ENCODE measurements around the gene MAPK8IP1. TPM values are rescaled to one million over a fixed set of nuclear protein-coding genes. Genes with fewer than 3 reads are reported as not detected.
"Not testable (repeated sequence)": the region's sequence is repeated elsewhere in the genome, so short reads cannot be mapped to it uniquely, and the experiment has no call there.

The MAPK8IP1 gene
- 1 to 10 TPM; 1.7 to 6.2 (median 2.6) TPM for total RNA-seq
- long read RNA-seq, partial matches to known transcripts, result 0 of 1 reads
- long read RNA-seq, other reads (novel, unspliced or antisense), result 1 of 1 reads

DNA sequence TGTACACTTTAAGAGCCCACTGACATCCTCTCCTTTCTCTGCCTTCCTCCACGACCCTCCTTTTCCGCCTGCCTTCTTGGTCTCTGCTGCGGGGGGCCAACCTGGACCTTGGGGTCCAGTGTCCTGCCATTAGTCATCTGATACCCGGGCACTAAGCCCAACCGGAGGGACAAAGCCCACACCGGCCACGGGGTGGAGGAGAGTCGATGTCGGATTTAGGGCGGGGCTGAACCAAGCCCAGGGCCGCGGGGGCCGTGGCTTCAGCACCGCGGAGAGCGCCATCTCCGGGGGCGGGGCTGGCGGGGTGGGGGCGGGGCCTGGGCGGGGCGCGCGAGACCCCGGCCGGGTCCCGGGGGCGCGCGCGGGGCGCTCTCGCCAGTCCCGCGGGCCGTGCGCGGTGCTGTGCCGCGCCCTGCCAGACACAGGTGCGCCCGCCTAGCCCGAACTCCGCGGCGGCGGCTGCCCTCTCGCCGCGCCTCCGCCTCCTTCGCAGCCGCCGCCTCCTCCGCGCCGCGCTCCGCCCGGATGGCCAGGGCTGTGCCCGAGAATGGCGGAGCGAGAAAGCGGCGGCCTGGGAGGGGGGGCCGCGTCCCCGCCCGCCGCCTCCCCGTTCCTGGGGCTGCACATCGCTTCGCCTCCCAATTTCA is at the start of gene MAPK8IP1:
Gene MAPK8IP1 (plus strand): TSS at position 378 of the 647 bp plus-strand sequence. CDS start 170 bp downstream, at position 548.
- peaks cover 0 to 5% (median 0%) of the 10 kb centered on the region in 4 donors for H3K4me1 ChIP-seq
- intact Hi-C loops (cut with DNase I), result no loop called here
- TF ChIP-seq POLR2A (IDR thresholded peaks at IDR 0.05), result no peak
- TF ChIP-seq, protein P1, sequence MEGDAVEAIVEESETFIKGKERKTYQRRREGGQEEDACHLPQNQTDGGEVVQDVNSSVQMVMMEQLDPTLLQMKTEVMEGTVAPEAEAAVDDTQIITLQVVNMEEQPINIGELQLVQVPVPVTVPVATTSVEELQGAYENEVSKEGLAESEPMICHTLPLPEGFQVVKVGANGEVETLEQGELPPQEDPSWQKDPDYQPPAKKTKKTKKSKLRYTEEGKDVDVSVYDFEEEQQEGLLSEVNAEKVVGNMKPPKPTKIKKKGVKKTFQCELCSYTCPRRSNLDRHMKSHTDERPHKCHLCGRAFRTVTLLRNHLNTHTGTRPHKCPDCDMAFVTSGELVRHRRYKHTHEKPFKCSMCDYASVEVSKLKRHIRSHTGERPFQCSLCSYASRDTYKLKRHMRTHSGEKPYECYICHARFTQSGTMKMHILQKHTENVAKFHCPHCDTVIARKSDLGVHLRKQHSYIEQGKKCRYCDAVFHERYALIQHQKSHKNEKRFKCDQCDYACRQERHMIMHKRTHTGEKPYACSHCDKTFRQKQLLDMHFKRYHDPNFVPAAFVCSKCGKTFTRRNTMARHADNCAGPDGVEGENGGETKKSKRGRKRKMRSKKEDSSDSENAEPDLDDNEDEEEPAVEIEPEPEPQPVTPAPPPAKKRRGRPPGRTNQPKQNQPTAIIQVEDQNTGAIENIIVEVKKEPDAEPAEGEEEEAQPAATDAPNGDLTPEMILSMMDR (IDR thresholded peaks at IDR 0.05), result no peak
- DNase-seq (peak; percentile 61 to 77 (median 76)), ATAC-seq (peak; percentile 86 to 92 (median 89))
- no peaks in the 10 kb centered on the region for H3K9me3 ChIP-seq
- peaks cover 0 to 20% (median 14%) of the 10 kb centered on the region in 4 donors for H3K36me3 ChIP-seq
- H3K27me3 ChIP-seq, result no peaks in the 10 kb centered on the region
- 4% methylated on average over 8 of the region's 73 CpGs for WGBS (ENCODE audit: insufficient coverage, low coverage, low lambda C conversion rate, missing lambda C conversion rate)
- H3K4me3 ChIP-seq, result peak within 1 kb of the TSS; percentile 23 to 51 (median 34)
- no peak within 1 kb of the TSS for H3K27ac ChIP-seq

DNA sequence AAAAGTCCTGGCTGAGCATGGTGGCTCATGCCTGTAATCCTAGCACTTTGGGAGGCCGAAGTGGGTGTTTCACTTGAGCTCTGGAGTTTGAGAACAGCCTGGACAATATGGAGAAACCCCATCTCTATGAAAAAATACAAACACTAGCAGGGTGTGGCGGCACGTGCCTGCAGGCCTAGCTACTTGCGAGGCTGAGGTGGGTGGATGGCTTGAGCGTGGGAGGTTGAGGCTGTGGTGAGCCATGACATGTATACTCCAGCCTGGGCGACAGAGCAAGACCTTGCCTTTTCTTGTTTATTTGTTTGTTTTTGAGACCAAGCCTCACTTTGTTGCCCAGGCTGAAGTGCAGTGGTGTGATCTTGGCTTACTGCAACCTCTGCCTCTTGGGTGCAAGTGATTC is 46.2 kb upstream of the MAPK8IP1 start:
- DNase-seq (no peak), ATAC-seq (no peak)
- H3K27me3 ChIP-seq, result no peaks in the 10 kb centered on the region

DNA sequence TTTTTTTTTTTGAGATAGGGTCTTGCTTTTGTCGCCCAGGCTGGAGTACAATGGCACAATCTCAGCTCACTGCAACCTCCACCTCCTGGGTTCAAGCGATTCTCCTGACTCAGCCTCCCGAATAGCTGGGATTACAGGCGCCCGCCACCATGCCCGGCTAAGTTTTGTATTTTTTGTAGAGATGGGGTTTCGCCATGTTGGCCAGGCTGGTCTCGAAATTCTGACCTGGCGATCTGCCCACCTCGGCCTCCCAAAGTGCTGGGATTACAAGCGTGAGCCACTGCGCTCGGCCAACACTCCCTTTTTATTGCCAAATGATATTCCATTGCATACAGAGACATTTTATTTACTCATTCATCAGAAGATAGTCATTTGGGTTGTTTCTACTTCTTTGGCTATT is 45.2 kb upstream of the MAPK8IP1 start:
- intact Hi-C loops (cut with DNase I); H3K9me3 ChIP-seq; DNase-seq; ATAC-seq; H3K36me3 ChIP-seq; H3K27ac ChIP-seq; H3K27me3 ChIP-seq; H3K4me3 ChIP-seq: not testable (repeated sequence)
- H3K4me1 ChIP-seq, result peaks cover 0 to 19% (median 2%) of the 10 kb centered on the region in 4 donors
- WGBS (ENCODE audit: insufficient coverage, low coverage, low lambda C conversion rate, missing lambda C conversion rate), result 74% methylated on average over 8 of the region's 13 CpGs

More for the DNA sequence above, 46.2 kb upstream of the MAPK8IP1 start:
- TF ChIP-seq, protein P1 (IDR thresholded peaks at IDR 0.05), result no peak
- no peak for TF ChIP-seq POLR2A (IDR thresholded peaks at IDR 0.05)
- intact Hi-C loops (cut with DNase I), result no loop called here
- no peaks in the 10 kb centered on the region for H3K9me3 ChIP-seq
- H3K36me3 ChIP-seq, result no peaks in the 10 kb centered on the region
- H3K4me3 ChIP-seq, result no peak overlapping the region
- H3K27ac ChIP-seq, result no peak overlapping the region
- no CpG with 5 or more reads among the region's 6 CpGs for WGBS (ENCODE audit: insufficient coverage, low coverage, low lambda C conversion rate, missing lambda C conversion rate)
- H3K4me1 ChIP-seq, result peaks cover 0 to 14% (median 0%) of the 10 kb centered on the region in 4 donors

DNA sequence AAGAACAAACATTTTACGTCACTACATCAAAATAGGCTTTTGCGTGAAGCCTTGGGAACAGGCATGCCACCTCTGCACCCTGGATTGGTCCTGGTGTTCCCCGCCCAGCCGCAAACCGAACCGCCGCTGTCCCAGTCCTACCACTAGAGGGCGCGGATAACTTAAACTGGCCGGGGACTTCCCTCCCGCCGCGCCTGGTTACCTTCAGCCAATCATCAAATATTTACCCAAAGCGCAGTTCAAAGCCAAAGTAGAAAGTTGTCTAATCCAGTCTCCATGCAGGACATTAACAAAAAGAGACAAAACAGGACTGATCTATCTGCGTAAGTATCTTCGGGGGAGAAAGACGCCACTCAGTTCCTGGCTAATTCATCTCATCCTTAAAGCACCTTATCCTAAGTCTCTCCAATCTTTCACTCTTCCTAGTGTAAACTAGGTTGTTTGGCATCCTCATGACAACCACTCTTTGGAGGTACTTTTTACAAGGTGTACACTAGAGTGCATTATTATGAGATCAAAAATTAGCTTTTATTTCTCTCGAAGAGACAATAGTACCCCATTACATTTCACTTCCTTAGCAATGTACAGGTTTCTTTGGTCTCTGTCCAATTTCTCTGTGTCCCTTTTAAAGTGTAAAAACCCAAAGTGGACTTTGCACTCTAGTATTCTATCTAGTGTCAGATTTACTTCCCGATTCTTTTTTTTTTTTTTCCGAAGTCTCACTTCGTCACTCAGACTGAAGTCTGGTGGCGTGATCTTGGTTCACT is 42.1 kb upstream of the MAPK8IP1 start:
- peak; percentile 87 to 94 (median 93) for DNase-seq

More for the DNA sequence above, 42.1 kb upstream of the MAPK8IP1 start:
- no peaks in the 10 kb centered on the region for H3K36me3 ChIP-seq
- intact Hi-C loops (cut with DNase I), result no loop called here
- H3K4me3 ChIP-seq, result peak overlapping the region in 2 of 3 donors; percentile 17 to 24
- peak; percentile 57 for TF ChIP-seq POLR2A (IDR thresholded peaks at IDR 0.05)
- TF ChIP-seq, protein P1 (IDR thresholded peaks at IDR 0.05), result peak; percentile 93 to 98 (median 95)
- no peaks in the 10 kb centered on the region for H3K9me3 ChIP-seq
- H3K27ac ChIP-seq, result peak overlapping the region; percentile 64 to 93 (median 84)
- peak; percentile 61 to 75 (median 66) for ATAC-seq
- peaks cover 0 to 36% (median 11%) of the 10 kb centered on the region in 4 donors for H3K4me1 ChIP-seq
- WGBS (ENCODE audit: insufficient coverage, low coverage, low lambda C conversion rate, missing lambda C conversion rate), result 4% methylated on average over 22 of the region's 22 CpGs
- H3K27me3 ChIP-seq, result no peaks in the 10 kb centered on the region
